Activated CD8-positive, alpha-beta T cell treated with anti-CD3 and anti-CD28 coated beads, Interleukin-2, amount 10 ng/mL, durations not matched to agents 7 days and 5 days (primary cell): ENCODE results near the gene SYTL4. TPM values are rescaled to one million over a fixed set of nuclear protein-coding genes. Genes with fewer than 3 reads are reported as not detected.

Experiments used
- ATAC-seq: fragments of 150-1000 bp; cut with Tn5 transposase; one replicate; pipeline ENCODE4 v1.10.0; 2021; ENCODE audit warnings: moderate library complexity
- CTCF ChIA-PET: fragments of 350-600 bp; sonication (Branson Sonifier 250); formaldehyde crosslinking; loops from one replicate; lab custom pipeline; 2021; ENCODE audit warnings: antibody characterized with exemption; lab: Charles Lee
- POLR2A ChIA-PET: fragments of 350-600 bp; sonication (Branson Sonifier 250); formaldehyde crosslinking; loops from one replicate; lab custom pipeline; 2021; ENCODE audit warnings: antibody characterized with exemption; lab: Charles Lee
- DNase-seq: peaks from one replicate; pipeline ENCODE4 v3.0.0-alpha.2; 2020
- H3K27ac Mint-ChIP-seq: one replicate; pipeline ENCODE4 v1.8.0; 2021; ENCODE audit warnings: mild to moderate bottlenecking, mixed read lengths
- H3K27me3 Mint-ChIP-seq: one replicate; pipeline ENCODE4 v1.8.0; 2021; ENCODE audit warnings: low read depth, mixed read lengths
- H3K36me3 Mint-ChIP-seq: one replicate; pipeline ENCODE4 v1.8.0; 2021; ENCODE audit warnings: low read depth, mixed read lengths
- H3K4me1 Mint-ChIP-seq: one replicate; pipeline ENCODE4 v1.8.0; 2021; ENCODE audit warnings: low read depth, mixed read lengths
- H3K4me3 Mint-ChIP-seq: one replicate; pipeline ENCODE4 v1.8.0; 2021; ENCODE audit warnings: mild to moderate bottlenecking, mixed read lengths
- H3K9me3 Mint-ChIP-seq: one replicate; pipeline ENCODE4 v1.8.0; 2022; ENCODE audit warnings: mixed read lengths; ENCODE audit not compliant: insufficient read depth
- total RNA-seq, 2 experiments: library from RNA; stranded (reverse); gene quantifications; one replicate each; pipeline ENCODE4 v1.2.3, GENCODE V29; 2021

The SYTL4 gene
- total RNA-seq, 2 experiments from 2014 or later: not detected

GRCh38 chrX:100643956-100644860 is 87.7 kb downstream of the SYTL4 start, which contains the start of gene SRPX2:
SRPX2 (plus strand) TSS chrX:100644199; CDS start chrX:100646323, 2,124 bp downstream.
- no peak for DNase-seq
- Mint-ChIP-seq H3K27me3 (peaks cover 7% of the 10 kb centered on the region), H3K4me1 (no peaks in the 10 kb centered on the region), H3K4me3 (no peak within 1 kb of the TSS), H3K9me3 (no peaks in the 10 kb centered on the region), H3K36me3 (no peaks in the 10 kb centered on the region), H3K27ac (no peak within 1 kb of the TSS)
- no peak for ATAC-seq
- POLR2A ChIA-PET: no interaction called here
- CTCF ChIA-PET: no interaction called here

- no peak for DNase-seq
- no peaks in the 10 kb centered on the region for H3K4me1 Mint-ChIP-seq
- H3K4me3 Mint-ChIP-seq: no peak overlapping the region
- H3K27me3 Mint-ChIP-seq: peaks cover 7% of the 10 kb centered on the region
- ATAC-seq: no peak
- ChIA-PET POLR2A (no interaction called here), CTCF (no interaction called here)
- H3K9me3 Mint-ChIP-seq: no peaks in the 10 kb centered on the region
- H3K36me3 Mint-ChIP-seq: no peaks in the 10 kb centered on the region
- no peak overlapping the region for H3K27ac Mint-ChIP-seq
These were observed 88.7 kb downstream of the SYTL4 start for GRCh38 chrX:100643212-100643611.

- ATAC-seq: no peak
- Mint-ChIP-seq H3K36me3 (no peaks in the 10 kb centered on the region), H3K4me1 (no peaks in the 10 kb centered on the region), H3K27me3 (peaks cover 7% of the 10 kb centered on the region), H3K27ac (no peak overlapping the region), H3K9me3 (no peaks in the 10 kb centered on the region), H3K4me3 (no peak overlapping the region)
- ChIA-PET CTCF (no interaction called here), POLR2A (interaction anchor here (0.6 kb wide), 1 partner anchor 79 kb away, joined by 4 read pairs; no protein-coding TSS in a partner anchor)
- no peak for DNase-seq
These were observed 89.6 kb downstream of the SYTL4 start for GRCh38 chrX:100642290-100642689.

- H3K36me3 Mint-ChIP-seq: no peaks in the 10 kb centered on the region
- H3K27me3 Mint-ChIP-seq: peaks cover 20% of the 10 kb centered on the region
- ChIA-PET POLR2A (no interaction called here), CTCF (interaction anchor here (0.6 to 2.1 kb wide), 5 partner anchors 12 to 444 kb away, joined by 3 to 8 read pairs (median 3); no protein-coding TSS in a partner anchor)
- H3K4me3 Mint-ChIP-seq: peak within 1 kb of the TSS; percentile 78
- no peak within 1 kb of the TSS for H3K27ac Mint-ChIP-seq
- H3K9me3 Mint-ChIP-seq: no peaks in the 10 kb centered on the region
- ATAC-seq: peak; percentile 100
- peak; percentile 76 for DNase-seq
- peaks cover 3% of the 10 kb centered on the region for H3K4me1 Mint-ChIP-seq
These were observed 95.5 kb downstream of the SYTL4 start, which contains the start of gene TSPAN6 for GRCh38 chrX:100636321-100636991. TSPAN6 (minus strand) TSS chrX:100636806; CDS start chrX:100636694, 112 bp downstream.

GRCh38 chrX:100635989-100636320 is 96.0 kb downstream of the SYTL4 start:
- Mint-ChIP-seq H3K9me3 (no peaks in the 10 kb centered on the region), H3K36me3 (no peaks in the 10 kb centered on the region), H3K4me3 (peak overlapping the region; percentile 78), H3K27me3 (peaks cover 20% of the 10 kb centered on the region), H3K27ac (no peak overlapping the region), H3K4me1 (peaks cover 3% of the 10 kb centered on the region)
- ChIA-PET POLR2A (no interaction called here), CTCF (interaction anchor here (0.6 to 2.1 kb wide), 3 partner anchors 13 to 53 kb away, joined by 3 to 8 read pairs (median 3); no protein-coding TSS in a partner anchor)
- DNase-seq: no peak
- ATAC-seq: no peak

GRCh38 chrX:100635040-100635439 is 96.9 kb downstream of the SYTL4 start:
- DNase-seq (no peak), ATAC-seq (no peak)
- H3K4me1 Mint-ChIP-seq: peaks cover 3% of the 10 kb centered on the region
- no peaks in the 10 kb centered on the region for H3K36me3 Mint-ChIP-seq
- ChIA-PET POLR2A (no interaction called here), CTCF (no interaction called here)
- peaks cover 23% of the 10 kb centered on the region for H3K27me3 Mint-ChIP-seq
- H3K27ac Mint-ChIP-seq: no peak overlapping the region
- H3K9me3 Mint-ChIP-seq: no peaks in the 10 kb centered on the region
- H3K4me3 Mint-ChIP-seq: no peak overlapping the region

- no peak overlapping the region for H3K4me3 Mint-ChIP-seq
- peaks cover 9% of the 10 kb centered on the region for H3K27me3 Mint-ChIP-seq
- POLR2A ChIA-PET: no interaction called here
- peaks cover 10% of the 10 kb centered on the region for H3K4me1 Mint-ChIP-seq
- H3K9me3 Mint-ChIP-seq: no peaks in the 10 kb centered on the region
- peak; percentile 39 for DNase-seq
- H3K36me3 Mint-ChIP-seq: no peaks in the 10 kb centered on the region
- H3K27ac Mint-ChIP-seq: peak overlapping the region; percentile 20
- CTCF ChIA-PET: interaction anchor here (0.8 kb wide), 1 partner anchor 45 kb away, joined by 3 read pairs; no protein-coding TSS in a partner anchor
- no peak for ATAC-seq
These were observed 105.9 kb downstream of the SYTL4 start for GRCh38 chrX:100625985-100626491.

Other genes starting within 250 kb of the SYTL4 start
- gene TNMD, start 147.2 kb downstream of the SYTL4 start, total RNA-seq: not detected
- gene TSPAN6, start 95.3 kb downstream of the SYTL4 start, total RNA-seq: not detected
- not detected for gene SRPX2, start 87.9 kb downstream of the SYTL4 start, total RNA-seq
- 10 to 100 TPM; 34.2 to 35.5 TPM for gene CSTF2, start 88.3 kb upstream of the SYTL4 start, total RNA-seq
- not detected for gene NOX1, start 142.2 kb upstream of the SYTL4 start, total RNA-seq
- gene XKRX, start 196.8 kb upstream of the SYTL4 start, total RNA-seq: not detected
- not detected for gene ARL13A, start 237.6 kb upstream of the SYTL4 start, total RNA-seq